ENCODE data around the gene HAVCR2. TPM values are rescaled to one million over a fixed set of nuclear protein-coding genes. Genes with fewer than 3 reads are reported as not detected.

The HAVCR2 gene
- total RNA-seq: under 1 TPM; under 0.01 to 0.69 TPM

GRCh38 chr5:157108976-157109375 is at the start of gene HAVCR2:
Gene HAVCR2, minus strand, starts transcription at chr5:157109044. Its CDS starts 61 bp downstream, at chr5:157108983.

DNA sequence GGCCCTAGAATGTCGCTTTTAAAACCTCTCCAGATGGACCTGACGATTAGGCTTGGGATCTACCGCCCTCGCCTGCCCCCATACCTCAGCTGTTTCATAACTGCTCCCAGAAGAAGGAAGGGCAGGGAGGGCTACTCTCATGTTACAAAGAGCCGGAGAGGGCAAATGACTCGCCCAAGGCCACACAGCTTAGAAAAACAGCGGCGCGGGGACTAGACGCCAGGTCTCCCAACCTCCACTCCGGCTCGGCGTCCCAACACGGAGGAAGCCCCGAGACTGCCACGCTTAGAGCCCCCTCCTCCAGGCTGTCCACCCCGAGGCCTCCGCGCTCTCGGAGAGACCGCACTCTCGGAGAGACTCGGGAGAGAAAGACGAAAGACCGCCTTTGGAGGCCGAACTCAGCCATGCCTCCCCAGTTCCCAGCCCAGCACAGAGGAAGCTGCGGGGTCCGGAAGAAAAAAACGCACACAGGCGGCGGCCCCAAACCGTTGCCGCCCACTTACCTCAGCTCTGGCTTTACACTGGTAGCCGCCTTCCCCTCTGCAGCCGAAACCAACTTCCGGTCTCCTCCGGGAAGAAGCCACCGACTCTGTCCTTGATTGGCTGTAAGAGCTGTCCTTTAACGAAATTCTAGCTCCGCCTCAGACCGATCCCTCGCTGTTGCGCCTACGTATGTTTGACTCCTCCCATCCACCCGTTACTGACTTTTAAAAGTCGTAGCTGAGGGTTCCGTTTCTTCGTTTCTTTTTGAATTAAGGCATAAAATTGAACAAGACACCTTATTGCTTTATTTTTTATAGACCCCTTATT is 33.7 kb upstream of the HAVCR2 start, which contains the start of gene MED7:
Gene MED7, minus strand, starts transcription at position 549 of the 810 bp plus-strand sequence. CDS start 3,434 bp downstream, outside the sequence.

GRCh38 chr5:157059093-157059539 is 49.7 kb downstream of the HAVCR2 start, which contains the start of gene HAVCR1:
Gene HAVCR1, minus strand, starts transcription at chr5:157059116. Its CDS starts 1,173 bp downstream, at chr5:157057943.

Other genes starting within 250 kb of the HAVCR2 start
- gene TIMD4, start 145.8 kb downstream of the HAVCR2 start, total RNA-seq: not detected
- under 1 TPM in 1 of 2 donors, not detected in 1; 0.34 TPM for gene HAVCR1, start 49.9 kb downstream of the HAVCR2 start, total RNA-seq
- 1 to 10 TPM; 7.9 to 10.0 TPM for gene MED7, start 33.8 kb upstream of the HAVCR2 start, total RNA-seq
- not detected for gene GARIN3, start 57.2 kb upstream of the HAVCR2 start, total RNA-seq
- gene ITK, start 71.8 kb upstream of the HAVCR2 start, total RNA-seq: 1 to 10 TPM; 1.3 to 1.4 TPM
- gene CYFIP2, start 157.1 kb upstream of the HAVCR2 start, total RNA-seq: 10 to 100 TPM; 10.3 to 11.7 TPM